ENCODE measurements around the gene CARD10.
"Not testable (repeated sequence)": the region's sequence is repeated elsewhere in the genome, so short reads cannot be mapped to it uniquely, and the experiment has no call there.

DNA sequence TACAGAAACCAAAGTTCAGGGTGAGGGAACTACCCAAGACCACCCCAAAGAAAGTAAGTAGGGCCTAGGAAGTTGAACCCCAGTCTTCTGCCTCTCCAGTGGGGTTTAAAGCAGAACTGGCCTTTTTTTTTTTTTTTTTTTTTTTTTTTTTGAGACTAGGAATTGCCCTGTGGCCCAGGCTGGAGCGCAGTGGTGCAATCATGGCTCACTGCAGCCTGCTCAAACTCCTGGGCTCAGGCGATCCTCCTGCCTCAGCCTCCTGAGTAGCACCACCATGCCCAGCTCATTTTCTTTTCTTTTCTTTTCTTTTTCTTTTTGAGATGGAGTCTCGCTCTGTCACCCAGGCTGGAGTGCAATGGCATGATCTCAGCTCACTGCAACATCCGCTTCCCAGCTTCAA is 23.2 kb upstream of the CARD10 start:
- not testable (repeated sequence) for TF ChIP-seq POLR2A (IDR thresholded peaks at IDR 0.05)
- TF ChIP-seq, protein P1, sequence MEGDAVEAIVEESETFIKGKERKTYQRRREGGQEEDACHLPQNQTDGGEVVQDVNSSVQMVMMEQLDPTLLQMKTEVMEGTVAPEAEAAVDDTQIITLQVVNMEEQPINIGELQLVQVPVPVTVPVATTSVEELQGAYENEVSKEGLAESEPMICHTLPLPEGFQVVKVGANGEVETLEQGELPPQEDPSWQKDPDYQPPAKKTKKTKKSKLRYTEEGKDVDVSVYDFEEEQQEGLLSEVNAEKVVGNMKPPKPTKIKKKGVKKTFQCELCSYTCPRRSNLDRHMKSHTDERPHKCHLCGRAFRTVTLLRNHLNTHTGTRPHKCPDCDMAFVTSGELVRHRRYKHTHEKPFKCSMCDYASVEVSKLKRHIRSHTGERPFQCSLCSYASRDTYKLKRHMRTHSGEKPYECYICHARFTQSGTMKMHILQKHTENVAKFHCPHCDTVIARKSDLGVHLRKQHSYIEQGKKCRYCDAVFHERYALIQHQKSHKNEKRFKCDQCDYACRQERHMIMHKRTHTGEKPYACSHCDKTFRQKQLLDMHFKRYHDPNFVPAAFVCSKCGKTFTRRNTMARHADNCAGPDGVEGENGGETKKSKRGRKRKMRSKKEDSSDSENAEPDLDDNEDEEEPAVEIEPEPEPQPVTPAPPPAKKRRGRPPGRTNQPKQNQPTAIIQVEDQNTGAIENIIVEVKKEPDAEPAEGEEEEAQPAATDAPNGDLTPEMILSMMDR (IDR thresholded peaks at IDR 0.05), result not testable (repeated sequence)
